B cell (primary cell): ENCODE measurements around the gene GPRC5D.

Experiments used
- EZH2 ChIP-seq: IDR thresholded peaks from 2 replicates; pipeline ENCODE4 v1.6.1; 2012; ENCODE audit warnings: borderline replicate concordance, low read depth, mild to moderate bottlenecking, moderate library complexity, low read length; ENCODE audit not compliant: insufficient read depth, poor library complexity, severe bottlenecking
- TF ChIP-seq, protein P1 (sequence below): fragments of 200-600 bp; IDR thresholded peaks from one replicate; pipeline ENCODE4 v1.8.0; 2022; ENCODE audit warnings: antibody characterized with exemption, mild to moderate bottlenecking

DNA sequence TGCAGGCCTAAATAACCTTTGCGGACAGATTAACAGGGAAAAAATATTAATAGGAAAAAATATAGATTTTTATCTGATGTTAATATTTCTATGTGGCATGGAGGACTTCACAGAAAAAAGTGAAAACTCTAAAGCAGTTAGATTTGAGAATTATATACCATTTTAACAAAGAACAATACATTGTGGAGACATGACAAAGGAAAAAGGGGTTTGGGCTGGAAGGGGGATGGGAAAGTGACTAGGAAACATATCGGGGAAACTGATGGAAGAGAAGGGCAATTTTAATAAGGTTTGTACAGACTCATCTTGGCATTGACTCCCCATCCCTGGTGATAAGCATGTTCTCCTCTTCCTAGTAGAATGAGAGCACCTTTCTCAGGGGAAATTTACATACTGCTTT, 21.0 kb upstream of the GPRC5D start:
- TF ChIP-seq, protein P1, sequence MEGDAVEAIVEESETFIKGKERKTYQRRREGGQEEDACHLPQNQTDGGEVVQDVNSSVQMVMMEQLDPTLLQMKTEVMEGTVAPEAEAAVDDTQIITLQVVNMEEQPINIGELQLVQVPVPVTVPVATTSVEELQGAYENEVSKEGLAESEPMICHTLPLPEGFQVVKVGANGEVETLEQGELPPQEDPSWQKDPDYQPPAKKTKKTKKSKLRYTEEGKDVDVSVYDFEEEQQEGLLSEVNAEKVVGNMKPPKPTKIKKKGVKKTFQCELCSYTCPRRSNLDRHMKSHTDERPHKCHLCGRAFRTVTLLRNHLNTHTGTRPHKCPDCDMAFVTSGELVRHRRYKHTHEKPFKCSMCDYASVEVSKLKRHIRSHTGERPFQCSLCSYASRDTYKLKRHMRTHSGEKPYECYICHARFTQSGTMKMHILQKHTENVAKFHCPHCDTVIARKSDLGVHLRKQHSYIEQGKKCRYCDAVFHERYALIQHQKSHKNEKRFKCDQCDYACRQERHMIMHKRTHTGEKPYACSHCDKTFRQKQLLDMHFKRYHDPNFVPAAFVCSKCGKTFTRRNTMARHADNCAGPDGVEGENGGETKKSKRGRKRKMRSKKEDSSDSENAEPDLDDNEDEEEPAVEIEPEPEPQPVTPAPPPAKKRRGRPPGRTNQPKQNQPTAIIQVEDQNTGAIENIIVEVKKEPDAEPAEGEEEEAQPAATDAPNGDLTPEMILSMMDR, result no peak
- TF ChIP-seq EZH2, result no peak
